GM06990 (cell line): ENCODE results near the gene FBXO41.
A peak's percentile ranks its signal among the peaks of the same experiment; 100 is the strongest.

ENCODE experiments used
- DNase-seq: peaks from one replicate; pipeline ENCODE4 v3.0.0-alpha.2; 2011; ENCODE audit not compliant: insufficient read length; ENCODE audit errors: extremely low read depth
- H3K27me3 ChIP-seq: replicated peaks from 2 replicates; pipeline ENCODE4 v1.6.0; 2011; ENCODE audit warnings: low read length; ENCODE audit not compliant: control insufficient read depth, insufficient read depth
- H3K36me3 ChIP-seq: 2 replicates; pipeline ENCODE4 v1.5.1; 2011; ENCODE audit warnings: low read length; ENCODE audit not compliant: control insufficient read depth, insufficient read depth
- H3K4me3 ChIP-seq: replicated peaks from 2 replicates; pipeline ENCODE4 v1.5.1; 2011; ENCODE audit warnings: low read depth, mild to moderate bottlenecking, control low read depth, low read length
- CTCF ChIP-seq: IDR thresholded peaks from 2 replicates; pipeline ENCODE4 v1.5.1; 2011; ENCODE audit warnings: low read length, control low read depth, mild to moderate bottlenecking, inconsistent platforms; ENCODE audit not compliant: insufficient read depth, poor library complexity, severe bottlenecking

Gene FBXO41

DNA sequence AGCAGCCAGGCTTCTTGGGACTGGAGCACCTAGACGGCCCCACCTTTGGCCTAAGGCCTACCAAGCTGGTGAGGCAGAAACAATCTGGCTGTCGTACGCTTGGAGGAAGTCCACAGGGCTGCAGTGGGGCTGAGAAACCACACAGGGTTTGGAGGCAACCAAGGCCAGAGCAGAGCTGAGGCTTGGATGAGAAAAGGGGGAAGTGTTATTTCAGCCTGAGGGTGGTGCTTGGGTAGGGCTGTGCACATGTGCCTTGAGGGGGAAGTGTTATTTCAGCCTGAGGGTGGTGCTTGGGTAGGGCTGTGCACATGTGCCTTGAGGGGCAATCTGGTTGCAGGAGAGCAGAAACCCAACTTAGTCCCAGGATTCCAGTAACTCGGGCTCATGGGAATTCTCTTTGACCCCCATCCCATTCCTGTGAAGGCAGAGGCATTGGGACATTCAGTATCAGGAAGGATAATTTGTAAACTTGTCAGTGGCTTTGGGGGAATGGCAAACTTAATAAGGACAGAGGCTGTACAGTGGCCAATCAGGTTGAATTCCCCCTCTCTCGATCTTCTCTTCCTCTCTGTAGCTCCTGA lies 971 bp upstream of the FBXO41 start:
- peak overlapping the region; percentile 89 for H3K4me3 ChIP-seq
- H3K27me3 ChIP-seq, result no peaks in the 10 kb centered on the region; the same call in 1 of the 2 replicates
- peaks cover 2% of the 10 kb centered on the region for H3K36me3 ChIP-seq
- DNase-seq, result no peak
- TF ChIP-seq CTCF, result no peak

- no peak for TF ChIP-seq CTCF
- H3K27me3 ChIP-seq, result no peaks in the 10 kb centered on the region; the same call in 1 of the 2 replicates
- peaks cover 2% of the 10 kb centered on the region for H3K36me3 ChIP-seq
- DNase-seq, result peak; percentile 49
- peak overlapping the region; percentile 89 for H3K4me3 ChIP-seq
These were observed 558 bp downstream of the FBXO41 start for GRCh38 chr2:73283545-73284295.

DNA sequence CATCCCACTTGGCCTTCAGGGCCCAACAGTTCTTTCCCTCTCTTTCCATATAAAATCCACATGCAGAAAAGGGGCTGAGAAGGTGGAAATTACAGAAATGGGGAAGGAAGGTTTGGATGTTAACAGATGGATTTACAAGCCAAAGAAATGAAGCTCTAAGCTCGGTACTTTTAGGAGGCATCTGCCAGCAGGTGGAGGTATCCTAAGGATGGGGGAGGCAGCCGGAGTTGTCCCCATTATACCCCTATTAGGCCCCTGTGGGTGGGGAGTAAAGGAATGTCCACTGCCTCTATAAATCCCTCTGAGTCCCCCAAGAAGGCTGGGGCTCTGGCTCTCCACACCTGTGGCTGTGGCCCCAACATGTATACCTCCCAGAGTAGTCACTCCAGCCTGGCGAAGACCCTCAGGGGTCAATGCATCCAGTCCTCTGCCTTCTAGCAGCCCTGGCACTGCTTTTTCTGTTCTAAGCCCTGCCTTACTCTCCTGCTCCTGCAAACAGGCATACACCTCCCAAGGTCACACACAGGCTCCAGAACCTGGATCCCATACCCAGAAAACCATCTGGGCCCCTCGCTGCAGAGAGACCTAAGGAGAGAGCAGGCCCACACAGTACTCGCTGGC lies 1.2 kb downstream of the FBXO41 start:
- DNase-seq, result no peak
- Histone ChIP-seq H3K36me3 (peaks cover 2% of the 10 kb centered on the region), H3K4me3 (peak overlapping the region; percentile 89), H3K27me3 (no peaks in the 10 kb centered on the region)
- no peak for TF ChIP-seq CTCF

- TF ChIP-seq CTCF, result no peak
- Histone ChIP-seq H3K4me3 (no peak overlapping the region), H3K36me3 (peaks cover 4% of the 10 kb centered on the region), H3K27me3 (no peaks in the 10 kb centered on the region)
- no peak for DNase-seq
These were observed 3.0 kb downstream of the FBXO41 start for GRCh38 chr2:73281244-73281643.

DNA sequence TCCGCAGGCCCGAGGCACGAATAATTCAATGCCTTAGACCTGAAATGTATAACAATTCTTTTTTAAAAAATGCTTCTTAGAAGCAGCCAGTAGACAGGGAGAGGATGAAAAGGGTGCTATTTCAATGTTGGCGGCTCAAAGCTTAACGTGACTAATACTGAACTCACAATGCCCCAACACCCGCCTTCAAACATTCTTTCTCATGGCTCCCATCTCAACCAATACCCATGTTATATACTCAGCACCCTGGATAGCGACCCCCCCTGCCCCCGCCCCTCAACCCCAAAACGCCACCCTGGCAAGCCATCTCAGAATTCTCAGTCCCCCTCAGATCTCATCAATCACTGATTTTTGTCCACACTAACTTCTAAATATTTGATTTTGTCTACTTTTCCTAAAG lies 4.4 kb downstream of the FBXO41 start:
- H3K4me3 ChIP-seq, result no peak overlapping the region
- no peaks in the 10 kb centered on the region for H3K27me3 ChIP-seq
- no peak for DNase-seq
- H3K36me3 ChIP-seq, result peaks cover 4% of the 10 kb centered on the region
- no peak for TF ChIP-seq CTCF
